B cell (primary cell): ENCODE measurements around the gene MON2.

Experiments used
- CTCF ChIP-seq: fragments of 200-600 bp; IDR thresholded peaks from one replicate; pipeline ENCODE4 v1.8.0; 2022; ENCODE audit warnings: antibody characterized with exemption, mild to moderate bottlenecking
- EZH2 ChIP-seq: IDR thresholded peaks from 2 replicates; pipeline ENCODE4 v1.6.1; 2012; ENCODE audit warnings: borderline replicate concordance, low read depth, mild to moderate bottlenecking, moderate library complexity, low read length; ENCODE audit not compliant: insufficient read depth, poor library complexity, severe bottlenecking

DNA sequence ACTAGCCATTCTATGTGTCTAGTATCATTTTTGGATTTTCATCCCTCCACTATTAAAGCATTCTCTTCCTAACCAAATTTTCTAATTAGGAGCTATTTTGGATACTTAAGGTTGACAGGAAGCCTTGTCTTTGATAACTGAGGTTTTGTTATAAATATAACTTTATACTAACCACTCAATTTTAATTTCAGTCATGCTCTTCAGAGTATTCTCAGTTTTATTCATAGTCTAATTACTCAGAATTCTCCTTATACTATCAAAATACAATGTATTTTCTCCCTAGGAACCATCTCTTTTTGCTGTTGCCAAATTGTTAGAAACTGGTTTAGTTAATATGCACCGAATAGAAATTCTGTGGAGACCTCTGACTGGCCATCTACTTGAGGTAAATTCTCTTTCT is 76.2 kb downstream of the MON2 start:
- TF ChIP-seq CTCF (no peak), EZH2 (no peak)
